IMR-90 (cell line): Measurements from ENCODE around the gene SPATS2L. TPM values are rescaled to one million over a fixed set of nuclear protein-coding genes. Genes with fewer than 3 reads are reported as not detected.

Experiments
- ATAC-seq: fragments of 200-7000 bp; cut with Tn5 transposase; 2 replicates; pipeline ENCODE4 v1.9.1; 2020; ENCODE audit warnings: low read depth, mild to moderate bottlenecking, moderate library complexity
- BruUV-seq: library from RNA; stranded (reverse); fragments of 400-500 nt; replicated peaks from 2 replicates; lab custom pipeline; 2021; lab: Mats Ljungman, UMichigan
- CTCF ChIA-PET: fragments of 300-600 bp; formaldehyde crosslinking; extraction: SDS; loops from one replicate; lab custom pipeline; 2021; ENCODE audit warnings: antibody characterized with exemption; lab: Yijun Ruan, JAX
- POLR2A ChIA-PET: fragments of 300-600 bp; sonication (Branson Sonifier 250); formaldehyde crosslinking; loops from one replicate; lab custom pipeline; 2022; ENCODE audit warnings: antibody characterized with exemption; ENCODE audit not compliant: unreplicated experiment; lab: Charles Lee
- DNase-seq: peaks from one replicate; pipeline ENCODE4 v3.0.0; 2013
- H2AFZ ChIP-seq: replicated peaks from 2 replicates; pipeline ENCODE3; 2013; ENCODE audit warnings: low read length, mild to moderate bottlenecking; ENCODE audit not compliant: poor library complexity
- H2AK5ac ChIP-seq: 2 replicates; pipeline ENCODE4 v1.6.1; 2013; ENCODE audit warnings: low read depth, low read length, inconsistent platforms
- H2AK9ac ChIP-seq: replicated peaks from 2 replicates; pipeline ENCODE3; 2013; ENCODE audit warnings: mild to moderate bottlenecking, low read depth, low read length, moderate library complexity; ENCODE audit not compliant: poor library complexity
- H2BK120ac ChIP-seq: 2 replicates; pipeline ENCODE4 v1.6.1; 2013; ENCODE audit warnings: low read depth, low read length, inconsistent platforms
- H2BK15ac ChIP-seq: 3 replicates; pipeline ENCODE4 v1.6.1; 2013; ENCODE audit warnings: low read depth, low read length, inconsistent platforms
- H2BK20ac ChIP-seq: 2 replicates; pipeline ENCODE4 v1.6.1; 2013; ENCODE audit warnings: low read depth, mild to moderate bottlenecking, inconsistent platforms, low read length, moderate library complexity
- H2BK5ac ChIP-seq: 2 replicates; pipeline ENCODE4 v1.6.1; 2013; ENCODE audit warnings: mild to moderate bottlenecking, low read depth, low read length, inconsistent platforms; ENCODE audit not compliant: poor library complexity, severe bottlenecking
- H3K14ac ChIP-seq: replicated peaks from 2 replicates; pipeline ENCODE4 v1.6.1; 2013; ENCODE audit warnings: low read depth, low read length, inconsistent platforms
- H3K18ac ChIP-seq: 2 replicates; pipeline ENCODE4 v1.6.1; 2013; ENCODE audit warnings: low read depth, low read length, control low read depth
- H3K23ac ChIP-seq: 2 replicates; pipeline ENCODE4 v1.6.1; 2013; ENCODE audit warnings: low read depth, low read length, inconsistent platforms
- H3K27ac ChIP-seq: 2 replicates; pipeline ENCODE4 v1.5.1; 2013; ENCODE audit warnings: mild to moderate bottlenecking, control low read depth, low read length; ENCODE audit not compliant: insufficient read depth
- H3K27me3 ChIP-seq: 2 replicates; pipeline ENCODE4 v1.6.1; 2013; ENCODE audit warnings: low read length; ENCODE audit not compliant: control insufficient read depth, insufficient read depth
- H3K36me3 ChIP-seq: 2 replicates; pipeline ENCODE4 v1.6.1; 2013; ENCODE audit warnings: low read length, mixed read lengths; ENCODE audit not compliant: control insufficient read depth, insufficient read depth
- H3K4ac ChIP-seq: 2 replicates; pipeline ENCODE4 v1.6.1; 2013; ENCODE audit warnings: low read depth, low read length, inconsistent platforms
- H3K4me1 ChIP-seq: 2 replicates; pipeline ENCODE4 v1.6.1; 2013; ENCODE audit warnings: low read length, mixed read lengths; ENCODE audit not compliant: control insufficient read depth, insufficient read depth
- H3K4me2 ChIP-seq: 2 replicates; pipeline ENCODE4 v1.6.1; 2013; ENCODE audit warnings: low read depth, mild to moderate bottlenecking, control low read depth, low read length, moderate library complexity
- H3K4me3 ChIP-seq: 2 replicates; pipeline ENCODE4 v1.5.1; 2013; ENCODE audit warnings: low read depth, mild to moderate bottlenecking, control low read depth, low read length, moderate library complexity; ENCODE audit not compliant: insufficient read depth
- H3K56ac ChIP-seq: 2 replicates; pipeline ENCODE4 v1.6.1; 2013; ENCODE audit warnings: low read length, inconsistent platforms; ENCODE audit not compliant: insufficient read depth; ENCODE audit errors: extremely low read depth
- H3K79me1 ChIP-seq, 2 experiments: 2 replicates each; pipeline ENCODE4 v1.6.1; 2013; ENCODE audit warnings: low read length in 2 of 2, inconsistent platforms in 1 of 2, low read depth in 1 of 2
- H3K9ac ChIP-seq: 2 replicates; pipeline ENCODE4 v1.6.1; 2013; ENCODE audit warnings: low read depth, low read length, control low read depth
- H3K9me1 ChIP-seq: 2 replicates; pipeline ENCODE4 v1.6.1; 2013; ENCODE audit warnings: low read length, inconsistent platforms; ENCODE audit not compliant: insufficient read depth
- H3K9me3 ChIP-seq: 2 replicates; pipeline ENCODE4 v1.6.1; 2013; ENCODE audit warnings: low read length; ENCODE audit not compliant: control insufficient read depth, insufficient read depth
- H4K20me1 ChIP-seq: 2 replicates; pipeline ENCODE4 v1.6.1; 2013; ENCODE audit warnings: low read length, inconsistent platforms; ENCODE audit not compliant: insufficient read depth
- H4K5ac ChIP-seq: 2 replicates; pipeline ENCODE4 v1.6.1; 2013; ENCODE audit warnings: mild to moderate bottlenecking, low read depth, low read length, control low read depth
- H4K8ac ChIP-seq, 2 experiments: 2 replicates each; pipeline ENCODE4 v1.6.1; 2013; ENCODE audit warnings: low read depth in 2 of 2, low read length in 2 of 2, control low read depth in 1 of 2, inconsistent platforms in 1 of 2
- H4K91ac ChIP-seq: 2 replicates; pipeline ENCODE4 v1.6.1; 2013; ENCODE audit warnings: low read depth, low read length, inconsistent platforms; ENCODE audit not compliant: insufficient read depth
- BHLHE40 ChIP-seq: fragments of 150-350 bp; IDR thresholded peaks from 2 replicates; pipeline ENCODE4 v1.6.1; 2016; ENCODE audit warnings: mild to moderate bottlenecking, low read depth, low read length
- CEBPB ChIP-seq: IDR thresholded peaks from 2 replicates; pipeline ENCODE4 v1.6.1; 2012; ENCODE audit warnings: low read depth, low read length, improper control_type of control experiment
- CHD1 ChIP-seq: IDR thresholded peaks from 2 replicates; pipeline ENCODE4 v1.6.1; 2012; ENCODE audit warnings: low read depth, low read length, improper control_type of control experiment
- CTCF ChIP-seq: conservative IDR thresholded peaks from 2 replicates; pipeline ENCODE4 v1.5.1; 2012; ENCODE audit warnings: mild to moderate bottlenecking, low read depth, low read length, improper control_type of control experiment
- ELK1 ChIP-seq: fragments of 150-350 bp; IDR thresholded peaks from 2 replicates; pipeline ENCODE4 v1.6.1; 2016; ENCODE audit warnings: low read depth, mild to moderate bottlenecking, low read length, moderate library complexity, borderline replicate concordance
- MAZ ChIP-seq: IDR thresholded peaks from 2 replicates; pipeline ENCODE4 v1.6.1; 2012; ENCODE audit warnings: low read depth, mild to moderate bottlenecking, low read length, improper control_type of control experiment, moderate library complexity, borderline replicate concordance
- MXI1 ChIP-seq: IDR thresholded peaks from 2 replicates; pipeline ENCODE4 v1.6.1; 2012; ENCODE audit warnings: low read depth, mild to moderate bottlenecking, low read length, moderate library complexity, borderline replicate concordance
- NFE2L2 ChIP-seq: fragments of 150-350 bp; IDR thresholded peaks from 2 replicates; pipeline ENCODE4 v1.6.1; 2016; ENCODE audit warnings: low read depth, mild to moderate bottlenecking, low read length
- RAD21 ChIP-seq: IDR thresholded peaks from 2 replicates; pipeline ENCODE4 v1.6.1; 2012; ENCODE audit warnings: low read length, improper control_type of control experiment
- RCOR1 ChIP-seq: IDR thresholded peaks from 2 replicates; pipeline ENCODE4 v1.6.1; 2012; ENCODE audit warnings: mild to moderate bottlenecking, low read length, improper control_type of control experiment; ENCODE audit not compliant: insufficient replicate concordance
- RFX5 ChIP-seq: IDR thresholded peaks from 2 replicates; pipeline ENCODE4 v1.8.0; 2012; ENCODE audit warnings: low read depth, mild to moderate bottlenecking, low read length, moderate library complexity
- SMC3 ChIP-seq: fragments of 150-350 bp; IDR thresholded peaks from 2 replicates; pipeline ENCODE4 v1.6.1; 2016; ENCODE audit warnings: low read depth, mild to moderate bottlenecking, antibody characterized with exemption, low read length, moderate library complexity
- USF2 ChIP-seq: fragments of 150-350 bp; IDR thresholded peaks from 2 replicates; pipeline ENCODE4 v1.6.1; 2017; ENCODE audit warnings: mild to moderate bottlenecking, antibody characterized with exemption, low read length, low read depth
- WGBS, 2 experiments: methylation state at CpG; one replicate each; pipeline versions ENCODE4 v1.1.5 to v1.1.7; 2013; ENCODE audit warnings: missing lambda C conversion rate in 2 of 2; ENCODE audit not compliant: insufficient read length in 1 of 2; ENCODE audit errors: extremely low coverage in 2 of 2; 5-methylcytosine and 5-hydroxymethylcytosine counted together
- dilution Hi-C: fragments of 300-500 bp; cut with HindIII; formaldehyde crosslinking; loops from one replicate; pipeline ENCODE4 v1.14.3; 2018; ENCODE audit warnings: low sequenced_read_pairs; ENCODE audit not compliant: unreplicated experiment
- in situ Hi-C: fragments of 300-500 bp; cut with MboI; formaldehyde crosslinking; loops from 3 replicates; pipeline ENCODE4 v1.14.3; 2019; ENCODE audit warnings: low sequenced_read_pairs, inconsistent platforms, mixed read lengths
- intact Hi-C: fragments of 100-400 bp; cut with micrococcal nuclease; formaldehyde crosslinking; loops from 2 replicates; pipeline ENCODE4 v1.10.0; 2022
- polyA plus RNA-seq, 3 experiments: library from polyadenylated mRNA; depleted of rRNA; stranded (reverse); fragments of >200 nt; gene quantifications; 2 replicates each; pipeline ENCODE4 v1.2.3, GENCODE V29; 2012; ENCODE audit warnings: low replicate concordance in 1 of 3
- total RNA-seq: library from RNA; depleted of rRNA; stranded (reverse); fragments of >200 nt; gene quantifications from 2 replicates; pipeline ENCODE4 v1.2.3, GENCODE V29; 2012

Gene SPATS2L
- total and polyA plus RNA-seq, 2 of the 4 experiments (the other 2 are of a cell fraction) = 118 to 155 TPM

GRCh38 chr2:200397785-200398184, 91.3 kb downstream of the SPATS2L start:
- Histone ChIP-seq H3K9ac (peak overlapping the region; percentile 58; the same call in 1 of the 2 replicates), H2BK15ac (peak overlapping the region; percentile 98; the same call in 1 of the 3 replicates), H3K23ac (peak overlapping the region; percentile 75; the same call in 1 of the 2 replicates), H4K8ac (peak overlapping the region; percentile 88 to 90), H3K18ac (peak overlapping the region; percentile 77; the same call in 1 of the 2 replicates), H3K56ac (peak overlapping the region; percentile 65; the same call in 1 of the 2 replicates), H3K27ac (peak overlapping the region; percentile 94), H2BK120ac (peak overlapping the region; percentile 94), H3K9me3 (no peaks in the 10 kb centered on the region; the same call in 1 of the 2 replicates), H2BK20ac (peak overlapping the region; percentile 95), H2AFZ (peak overlapping the region; percentile 37), H3K4ac (peak overlapping the region; percentile 90), H3K4me1 (peaks cover 10% of the 10 kb centered on the region), H3K79me1 (peaks cover 43 to 60% of the 10 kb centered on the region in 2 experiments), H3K14ac (peak overlapping the region; percentile 90), H2AK5ac (peak overlapping the region; percentile 94), H3K9me1 (peaks cover 9% of the 10 kb centered on the region), H2BK5ac (peak overlapping the region; percentile 94), H3K27me3 (no peaks in the 10 kb centered on the region), H3K4me3 (no peak overlapping the region), H3K4me2 (peak overlapping the region; percentile 10; the same call in 1 of the 2 replicates), H4K91ac (peak overlapping the region; percentile 92), H3K36me3 (peaks cover 8% of the 10 kb centered on the region), H4K5ac (peak overlapping the region; percentile 71; the same call in 1 of the 2 replicates), H2AK9ac (peak overlapping the region; percentile 81), H4K20me1 (no peaks in the 10 kb centered on the region)
- DNase-seq (peak; percentile 64), ATAC-seq (peak; percentile 16)
- in situ Hi-C loops = no loop called here
- no CpG with 5 or more reads among the region's 4 CpGs for WGBS, 2 experiments
- CTCF ChIA-PET = interaction anchor here (0.8 kb wide), 1 partner anchor 19 kb away, joined by 3 read pairs; no protein-coding TSS in a partner anchor
- POLR2A ChIA-PET = no interaction called here
- no peak for TF ChIP-seq RCOR1
- no peak for TF ChIP-seq SMC3
- TF ChIP-seq MXI1 = no peak
- TF ChIP-seq CTCF = no peak
- no peak for TF ChIP-seq NFE2L2
- no peak for TF ChIP-seq ELK1
- TF ChIP-seq RFX5 = no peak
- no peak for TF ChIP-seq USF2
- TF ChIP-seq CHD1 = no peak
- no peak for TF ChIP-seq BHLHE40
- TF ChIP-seq RAD21 = no peak
- TF ChIP-seq CEBPB = no peak
- no peak for TF ChIP-seq MAZ
- intact Hi-C loops = no loop called here
- BruUV-seq = no TSS peak
- dilution Hi-C loops = no loop called here
